SK-N-SH treated with all-trans-retinoic acid at 6 μM for 48 hours (cell line): ENCODE measurements around the gene TOMM7.

ENCODE experiments used
- ATAC-seq: fragments of 200-7000 bp; cut with Tn5 transposase; 3 replicates; pipeline ENCODE4 v1.9.1; 2020; ENCODE audit warnings: mild to moderate bottlenecking, moderate library complexity
- ARNTL ChIP-seq: fragments of 450-650 bp; formaldehyde crosslinking; IDR thresholded peaks from 2 replicates; pipeline ENCODE4 v1.5.0; 2020; ENCODE audit warnings: low read depth, mild to moderate bottlenecking, moderate library complexity, borderline replicate concordance
- CREB5 ChIP-seq: fragments of 250-450 bp; sonication (Bioruptor Pico); IDR thresholded peaks from 2 replicates; pipeline ENCODE4 v1.5.1; 2020; ENCODE audit warnings: low read depth, mild to moderate bottlenecking, moderate library complexity
- ESRRG ChIP-seq: fragments of 250-450 bp; sonication (Bioruptor Pico); IDR thresholded peaks from 2 replicates; pipeline ENCODE4 v1.6.1; 2021; ENCODE audit warnings: mild to moderate bottlenecking
- GLIS3 ChIP-seq: fragments of 250-450 bp; sonication (Bioruptor Pico); IDR thresholded peaks from 2 replicates; pipeline ENCODE4 v1.5.0; 2020; ENCODE audit warnings: mild to moderate bottlenecking, moderate library complexity
- ISL1 ChIP-seq: fragments of 250-450 bp; sonication (Bioruptor Pico); IDR thresholded peaks from 2 replicates; pipeline ENCODE4 v2.1.2; 2022; ENCODE audit warnings: mild to moderate bottlenecking, moderate library complexity
- OSR1 ChIP-seq: fragments of 250-450 bp; sonication (Bioruptor Pico); IDR thresholded peaks from 2 replicates; pipeline ENCODE4 v1.8.0; 2022; ENCODE audit warnings: moderate library complexity, mild to moderate bottlenecking, inconsistent platforms
- PATZ1 ChIP-seq: fragments of 250-450 bp; sonication (Bioruptor Pico); IDR thresholded peaks from 2 replicates; pipeline ENCODE4 v1.8.0; 2020; ENCODE audit warnings: mild to moderate bottlenecking, moderate library complexity, borderline replicate concordance
- POU6F1 ChIP-seq: fragments of 250-450 bp; sonication (Bioruptor Pico); IDR thresholded peaks from 2 replicates; pipeline ENCODE4 v1.8.0; 2021; ENCODE audit warnings: low read depth, mild to moderate bottlenecking, moderate library complexity, borderline replicate concordance
- PPARA ChIP-seq: fragments of 250-450 bp; sonication (Bioruptor Pico); IDR thresholded peaks from 2 replicates; pipeline ENCODE4 v1.5.0; 2020; ENCODE audit warnings: mild to moderate bottlenecking, borderline replicate concordance
- RARB ChIP-seq: fragments of 250-450 bp; sonication (Bioruptor Pico); IDR thresholded peaks from 2 replicates; pipeline ENCODE4 v1.8.0; 2021; ENCODE audit warnings: mild to moderate bottlenecking, moderate library complexity
- SNAI2 ChIP-seq: fragments of 250-450 bp; sonication (Bioruptor Pico); IDR thresholded peaks from 2 replicates; pipeline ENCODE4 v1.5.0; 2020; ENCODE audit warnings: mild to moderate bottlenecking, moderate library complexity
- TCF4 ChIP-seq: fragments of 250-450 bp; sonication (Bioruptor Pico); IDR thresholded peaks from 2 replicates; pipeline ENCODE4 v1.8.0; 2021; ENCODE audit warnings: mild to moderate bottlenecking, moderate library complexity, borderline replicate concordance
- TOX ChIP-seq: fragments of 250-450 bp; sonication (Bioruptor Pico); IDR thresholded peaks from 2 replicates; pipeline ENCODE4 v1.8.0; 2021; ENCODE audit warnings: mild to moderate bottlenecking, moderate library complexity, borderline replicate concordance
- TSHZ2 ChIP-seq: fragments of 250-450 bp; sonication (Bioruptor Pico); IDR thresholded peaks from 2 replicates; pipeline ENCODE4 v1.5.0; 2020; ENCODE audit warnings: mild to moderate bottlenecking, moderate library complexity
- ZFP3 ChIP-seq: fragments of 250-450 bp; sonication (Bioruptor Pico); IDR thresholded peaks from 2 replicates; pipeline ENCODE4 v1.5.0; 2020; ENCODE audit warnings: mild to moderate bottlenecking, moderate library complexity
- ZFP30 ChIP-seq: fragments of 450-650 bp; formaldehyde crosslinking; IDR thresholded peaks from 2 replicates; pipeline ENCODE4 v1.5.0; 2022; ENCODE audit warnings: mild to moderate bottlenecking, moderate library complexity
- ZNF565 ChIP-seq: fragments of 450-650 bp; formaldehyde crosslinking; conservative IDR thresholded peaks from 2 replicates; pipeline ENCODE4 v1.5.0; 2020; ENCODE audit warnings: low read depth, mild to moderate bottlenecking, moderate library complexity
- ZNF70 ChIP-seq: fragments of 450-650 bp; formaldehyde crosslinking; IDR thresholded peaks from 2 replicates; pipeline ENCODE4 v1.5.0; 2020; ENCODE audit warnings: mild to moderate bottlenecking, moderate library complexity
- ZNF8 ChIP-seq: fragments of 450-650 bp; formaldehyde crosslinking; IDR thresholded peaks from 2 replicates; pipeline ENCODE4 v1.5.0; 2020; ENCODE audit warnings: mild to moderate bottlenecking, moderate library complexity

The TOMM7 gene

GRCh38 chr7:22801912-22802311 is 20.7 kb downstream of the TOMM7 start (continued):
- no peak for TF ChIP-seq GLIS3 (CRISPR knock-in tag)
- no peak for TF ChIP-seq ZFP3 (CRISPR knock-in tag)
- TF ChIP-seq RARB, result no peak
- no peak for TF ChIP-seq CREB5 (CRISPR knock-in tag)

- TF ChIP-seq ZNF8 (CRISPR knock-in tag) (no peak), ZNF565 (CRISPR knock-in tag) (no peak), SNAI2 (CRISPR knock-in tag) (no peak), ZFP30 (CRISPR knock-in tag) (no peak), ISL1 (no peak), POU6F1 (CRISPR knock-in tag) (no peak), OSR1 (CRISPR knock-in tag) (no peak), PPARA (CRISPR knock-in tag) (no peak), PATZ1 (CRISPR knock-in tag) (no peak), GLIS3 (CRISPR knock-in tag) (no peak), ESRRG (CRISPR knock-in tag) (no peak), CREB5 (CRISPR knock-in tag) (no peak), TOX (CRISPR knock-in tag) (no peak), ARNTL (CRISPR knock-in tag) (no peak), TSHZ2 (CRISPR knock-in tag) (no peak), RARB (no peak)
- TF ChIP-seq, all 23 proteins: peak for 0
- ATAC-seq, result no peak
Measured at GRCh38 chr7:22799633-22800032, 23.0 kb downstream of the TOMM7 start.

GRCh38 chr7:22793593-22794462 is 28.8 kb downstream of the TOMM7 start:
- ATAC-seq, result no peak
- no peak for TF ChIP-seq PPARA (CRISPR knock-in tag)
- TF ChIP-seq CREB5 (CRISPR knock-in tag), result no peak
- TF ChIP-seq POU6F1 (CRISPR knock-in tag), result no peak
- TF ChIP-seq PATZ1 (CRISPR knock-in tag), result no peak
- TF ChIP-seq ISL1, result no peak
- no peak for TF ChIP-seq TCF4 (CRISPR knock-in tag)
- TF ChIP-seq ZNF8 (CRISPR knock-in tag), result no peak
- no peak for TF ChIP-seq ZNF70 (CRISPR knock-in tag)
- no peak for TF ChIP-seq GLIS3 (CRISPR knock-in tag)
- TF ChIP-seq ESRRG (CRISPR knock-in tag), result no peak
- no peak for TF ChIP-seq OSR1 (CRISPR knock-in tag)
- TF ChIP-seq SNAI2 (CRISPR knock-in tag), result no peak
